ENCODE measurements around the gene PHF3. TPM values are rescaled to one million over a fixed set of nuclear protein-coding genes. Genes with fewer than 3 reads are reported as not detected.

Gene PHF3
- total RNA-seq, 1 donor, result 57.9 TPM

- H3K4me3 ChIP-seq (ENCODE audit: low read depth, low read length), result no peak overlapping the region
- no peak for TF ChIP-seq CTCF (IDR thresholded peaks at IDR 0.05; ENCODE audit: insufficient read depth, low read depth, low read length)
- no peak for DNase-seq (ENCODE audit: low read depth)
These were observed 39.5 kb downstream of the PHF3 start for GRCh38 chr6:63675138-63675537.

DNA sequence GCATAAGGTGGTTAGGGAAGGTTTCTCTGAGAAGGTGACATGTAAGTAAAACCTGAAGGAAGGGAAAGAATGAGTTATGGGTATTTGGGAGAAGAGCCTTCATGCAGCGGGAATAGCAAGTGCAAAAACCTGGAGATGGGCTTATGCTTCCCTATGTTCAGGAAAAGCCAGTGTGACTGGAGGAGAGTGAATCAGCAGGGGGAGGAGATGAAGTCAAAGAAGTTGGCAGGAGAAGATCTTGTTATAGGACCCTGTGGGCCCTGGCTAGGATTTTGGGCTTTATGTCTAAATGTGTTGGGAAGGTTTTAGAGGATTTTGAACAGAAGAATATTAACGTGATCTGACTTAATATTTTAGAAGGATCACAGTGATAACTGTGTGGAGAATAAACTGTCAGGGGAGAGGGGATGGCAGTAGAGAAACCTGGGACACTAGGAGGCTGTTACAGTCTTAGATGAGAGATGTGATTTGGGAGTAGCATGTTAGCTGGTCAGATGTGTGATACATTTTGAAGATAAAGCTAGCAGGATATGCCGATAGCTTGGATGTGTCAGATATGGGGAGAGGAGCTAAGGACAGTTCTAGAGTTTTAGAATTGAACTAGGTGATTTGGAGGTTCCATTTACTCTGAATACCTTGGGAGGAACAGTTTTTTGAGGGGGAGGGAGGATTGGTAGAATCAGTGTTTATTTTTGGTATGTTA is 41.0 kb downstream of the PHF3 start:
- DNase-seq (ENCODE audit: low read depth), result no peak
- no peak overlapping the region for H3K4me3 ChIP-seq (ENCODE audit: low read depth, low read length)
- no peak for TF ChIP-seq CTCF (IDR thresholded peaks at IDR 0.05; ENCODE audit: insufficient read depth, low read depth, low read length)

- peak; percentile 64 for DNase-seq (ENCODE audit: low read depth)
- no peak overlapping the region for H3K4me3 ChIP-seq (ENCODE audit: low read depth, low read length)
- no peak for TF ChIP-seq CTCF (IDR thresholded peaks at IDR 0.05; ENCODE audit: insufficient read depth, low read depth, low read length)
These were observed 41.7 kb downstream of the PHF3 start for GRCh38 chr6:63677282-63677681.

DNA sequence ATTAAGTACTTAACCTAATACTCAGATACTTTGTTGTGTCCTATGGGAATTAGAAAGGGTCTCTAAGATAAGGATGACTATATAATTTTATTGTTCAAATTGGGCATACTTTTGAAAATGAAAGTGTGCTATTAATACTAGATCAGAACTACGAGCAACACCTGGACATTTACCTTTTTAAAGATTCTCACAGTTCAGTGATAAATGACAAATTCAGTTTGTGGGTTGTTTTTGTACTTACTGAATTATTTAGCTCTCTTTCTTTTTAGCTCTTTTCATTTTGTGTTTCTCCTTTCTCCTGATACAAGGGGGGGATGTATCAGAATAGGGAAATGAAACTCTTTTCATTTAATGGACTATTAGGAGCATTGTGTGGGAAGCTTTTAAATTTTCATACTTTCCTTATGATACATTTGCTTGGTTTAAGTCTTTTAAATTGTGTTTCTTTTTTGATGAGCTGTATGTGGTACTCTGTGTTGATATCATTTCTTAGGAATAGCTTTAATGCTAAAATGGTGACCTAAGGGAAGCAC is 47.5 kb downstream of the PHF3 start:
- DNase-seq (ENCODE audit: low read depth), result no peak
- no peak for TF ChIP-seq CTCF (IDR thresholded peaks at IDR 0.05; ENCODE audit: insufficient read depth, low read depth, low read length)
- H3K4me3 ChIP-seq (ENCODE audit: low read depth, low read length), result no peak overlapping the region

GRCh38 chr6:63685446-63686379 is 50.1 kb downstream of the PHF3 start:
- TF ChIP-seq CTCF (IDR thresholded peaks at IDR 0.05; ENCODE audit: insufficient read depth, low read depth, low read length), result no peak
- DNase-seq (ENCODE audit: low read depth), result no peak
- H3K4me3 ChIP-seq (ENCODE audit: low read depth, low read length), result no peak overlapping the region

- TF ChIP-seq CTCF (IDR thresholded peaks at IDR 0.05; ENCODE audit: insufficient read depth, low read depth, low read length), result no peak
- H3K4me3 ChIP-seq (ENCODE audit: low read depth, low read length), result no peak overlapping the region
- no peak for DNase-seq (ENCODE audit: low read depth)
These were observed 53.8 kb downstream of the PHF3 start for GRCh38 chr6:63689421-63689820.
